NCI-H524 treated with DMSO at 0.1 percent for 48 hours (cell line): ENCODE data around the gene RFT1.

Experiments
- DNase-seq: peaks from one replicate; lab custom pipeline; 2025; lab: John Stamatoyannopoulos, UW

Gene RFT1

DNA sequence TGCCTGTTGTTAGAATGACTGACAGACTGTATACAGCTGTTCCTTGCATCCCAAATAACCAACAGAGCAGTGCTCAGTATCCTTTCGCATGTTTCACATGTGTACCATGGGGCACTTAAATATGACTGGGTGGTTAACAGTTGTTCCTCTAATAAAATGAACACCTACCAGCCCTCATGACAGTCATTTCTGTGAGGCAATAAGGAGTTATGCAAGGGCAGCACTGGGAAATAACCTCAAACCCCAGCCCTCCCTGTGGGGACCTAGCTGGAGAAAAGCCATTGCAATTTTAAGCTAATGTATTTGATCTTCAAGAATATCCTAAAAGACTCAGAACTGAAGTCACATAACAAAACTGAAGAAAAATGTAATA is 7.3 kb downstream of the RFT1 start:
- no peak for DNase-seq

GRCh38 chr3:53122255-53122932 is 7.8 kb downstream of the RFT1 start:
- no peak for DNase-seq

- no peak for DNase-seq
These were observed 9.9 kb downstream of the RFT1 start for GRCh38 chr3:53120336-53120735.

GRCh38 chr3:53116956-53117355 is 13.3 kb downstream of the RFT1 start:
- DNase-seq: no peak

- DNase-seq: no peak
These were observed 15.7 kb downstream of the RFT1 start for GRCh38 chr3:53114412-53115074.

GRCh38 chr3:53114011-53114400 is 16.2 kb downstream of the RFT1 start:
- DNase-seq: no peak

DNA sequence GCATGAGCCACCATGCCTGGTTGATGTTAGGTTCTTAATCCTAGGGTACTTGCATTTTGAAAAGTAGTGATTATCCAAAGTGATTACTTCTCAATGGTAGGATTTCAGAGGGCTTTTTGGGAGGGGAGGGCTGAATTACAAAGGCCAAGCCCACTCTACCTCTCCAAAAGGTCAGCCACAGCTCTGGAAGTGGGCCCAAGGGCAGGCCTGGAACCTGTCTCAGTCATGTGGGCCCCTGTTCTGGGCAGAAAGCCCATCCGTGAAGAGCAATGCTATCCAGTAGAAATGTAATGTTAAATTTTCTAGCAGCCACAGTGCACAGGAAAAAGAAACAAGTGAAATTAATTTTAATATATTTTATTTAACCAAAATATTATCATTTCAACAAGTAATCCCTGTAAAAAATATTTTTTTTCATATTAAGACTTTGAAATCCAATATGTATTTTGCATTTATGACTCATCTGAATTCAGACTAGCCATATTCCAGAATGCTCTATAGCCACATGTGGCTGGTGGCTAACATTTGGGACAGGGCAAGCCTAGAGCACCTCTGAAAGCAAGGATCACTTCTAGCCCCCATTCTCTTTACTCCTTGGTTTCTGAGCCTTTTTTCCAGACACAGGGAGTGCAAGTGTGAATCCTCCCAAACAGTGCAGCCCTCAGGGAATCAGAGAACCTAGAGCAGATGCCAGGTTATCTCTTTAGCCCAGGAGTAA is 16.8 kb downstream of the RFT1 start:
- DNase-seq: no peak

DNA sequence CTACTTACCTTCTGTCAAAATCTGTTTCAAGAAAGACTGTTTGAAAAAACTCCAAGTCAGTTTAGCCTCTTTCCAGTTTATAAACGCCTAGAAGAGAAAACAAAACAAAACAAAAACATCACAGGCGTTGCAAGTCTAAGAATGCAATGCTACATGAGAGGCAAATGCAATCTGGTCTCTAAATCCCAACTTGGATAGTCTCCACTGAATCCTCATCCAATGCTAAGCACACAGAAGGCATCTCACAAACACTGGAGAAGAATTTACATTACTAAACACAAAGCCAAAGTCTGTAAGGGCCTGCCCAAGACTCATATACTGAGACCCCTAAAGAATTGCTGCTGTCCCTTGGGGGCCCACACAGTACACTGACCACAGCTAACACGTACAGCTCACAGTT is 18.4 kb downstream of the RFT1 start:
- no peak for DNase-seq

GRCh38 chr3:53109891-53110771 is 20.1 kb downstream of the RFT1 start:
- DNase-seq: no peak

DNA sequence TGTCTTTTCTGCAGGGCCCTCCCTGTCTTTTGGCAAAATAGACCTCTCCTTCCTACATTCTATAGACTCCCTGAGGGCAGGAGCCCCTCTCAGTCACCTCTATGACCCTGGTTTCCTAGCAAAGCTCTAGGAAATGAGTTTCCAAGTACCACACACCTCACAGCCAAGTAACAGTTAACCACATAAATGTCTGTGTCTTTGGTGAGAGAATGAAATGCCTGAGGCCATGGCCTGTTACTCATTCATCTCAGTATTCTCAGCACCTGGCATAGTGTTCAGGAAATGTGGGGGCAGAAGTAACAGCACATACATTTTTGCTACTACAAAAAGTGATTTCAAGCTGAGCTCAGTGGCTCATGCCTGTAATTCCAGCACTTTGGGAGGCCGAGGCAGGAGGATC is 21.0 kb downstream of the RFT1 start:
- no peak for DNase-seq

DNA sequence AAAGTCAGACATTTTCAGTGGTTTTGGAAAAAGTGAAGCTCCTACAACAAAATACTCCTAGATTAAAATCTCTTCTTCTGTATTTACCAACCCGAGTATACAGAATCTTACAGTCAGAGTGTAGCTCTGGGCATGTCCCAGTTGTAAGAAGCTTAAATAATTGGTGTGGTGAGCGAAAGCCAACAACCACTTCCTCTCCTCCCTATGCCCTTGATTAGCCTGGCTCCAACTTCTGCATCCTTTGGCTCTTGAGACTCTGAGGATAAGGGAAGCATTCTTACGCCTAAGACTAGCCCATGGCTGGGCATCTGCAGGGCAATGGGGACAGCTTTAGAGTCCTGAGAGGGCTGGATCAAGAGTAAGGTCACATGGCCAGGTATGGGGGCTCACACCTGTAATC is 25.5 kb downstream of the RFT1 start:
- no peak for DNase-seq

DNA sequence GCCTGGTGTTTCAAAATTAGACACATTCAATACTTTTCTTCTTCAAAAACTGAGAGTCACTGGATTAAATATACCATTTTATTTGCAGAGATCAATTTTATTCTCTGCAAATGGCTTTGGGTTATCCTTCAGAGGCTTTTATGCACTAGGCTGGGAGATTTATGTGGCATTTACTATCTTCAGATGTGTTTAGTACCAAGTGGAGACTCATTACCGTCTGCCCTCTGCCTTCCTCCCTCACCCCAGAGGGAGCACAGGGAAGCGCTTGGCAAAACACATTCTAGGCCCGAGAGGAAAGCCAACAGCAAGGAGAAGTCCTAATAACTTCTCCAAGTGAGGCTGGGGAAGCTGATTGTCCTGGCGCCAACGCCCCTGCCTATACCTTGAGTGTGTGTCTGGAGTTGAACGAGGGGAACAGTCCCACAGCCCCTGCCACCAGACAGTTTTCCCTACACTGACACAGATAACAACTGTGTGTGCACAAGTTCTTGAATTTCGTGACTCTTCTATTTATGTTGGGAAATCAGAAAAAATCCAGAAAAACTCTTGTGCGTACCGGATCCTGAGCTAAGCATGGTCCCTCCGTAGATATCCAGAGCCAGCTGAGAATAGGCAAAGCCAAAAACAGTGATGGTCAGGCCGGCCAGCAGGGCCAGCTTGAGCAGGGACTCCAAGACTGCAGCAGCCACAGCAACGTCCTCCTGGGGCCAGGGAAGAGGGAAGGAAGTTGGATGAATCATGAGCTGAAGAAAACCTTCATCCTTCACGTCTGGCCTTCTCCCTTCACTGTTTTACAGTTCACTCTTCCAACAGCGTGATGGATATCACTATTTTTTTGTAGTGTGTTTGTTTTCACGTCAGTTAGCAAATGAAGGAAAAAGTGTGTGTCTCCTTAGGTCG is 26.6 kb downstream of the RFT1 start:
- no peak for DNase-seq

DNA sequence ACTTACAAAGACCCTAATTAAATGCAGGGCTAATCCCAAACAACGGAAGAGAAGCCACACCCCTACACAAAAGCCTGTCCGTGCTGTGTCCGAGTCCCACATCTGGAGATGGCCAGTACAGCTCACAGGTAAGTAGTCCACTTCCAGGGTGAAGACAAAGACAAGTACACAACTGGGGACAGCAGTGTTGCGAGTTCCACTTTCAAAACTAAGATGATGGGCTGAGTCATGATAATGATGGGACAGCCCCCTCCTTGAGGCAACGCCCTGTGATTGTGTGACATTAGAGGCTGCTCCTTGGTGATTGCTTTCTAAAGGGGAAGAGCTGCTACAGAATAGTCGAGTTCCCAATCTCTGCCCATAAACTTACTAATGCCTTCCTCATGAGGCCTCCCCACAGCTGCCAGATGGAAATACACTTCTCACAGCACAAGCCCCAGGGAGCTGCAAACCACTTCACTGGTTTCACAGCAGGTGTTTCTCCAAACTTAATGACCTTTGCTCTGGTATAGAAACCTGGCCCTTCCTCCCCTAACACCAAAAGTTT is 27.6 kb downstream of the RFT1 start:
- DNase-seq: no peak

DNA sequence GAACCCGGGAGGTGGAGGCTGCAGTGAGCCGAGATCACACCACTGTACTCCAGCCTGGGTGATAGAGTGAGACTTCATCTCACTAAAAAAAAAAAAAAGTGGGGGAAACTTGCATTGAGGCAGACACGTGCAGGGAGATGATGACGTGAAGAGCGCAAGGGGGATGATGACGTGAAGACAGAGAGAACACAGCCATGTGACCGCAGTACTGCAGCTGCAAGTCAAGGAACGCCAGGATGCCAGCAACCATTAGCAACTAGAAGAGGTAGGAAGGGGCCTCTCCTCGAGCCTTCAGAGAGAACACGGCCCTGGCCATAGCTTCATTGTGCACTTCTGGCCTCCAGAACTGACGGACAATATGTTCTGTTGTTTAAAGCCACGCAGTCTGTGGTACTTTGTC is 28.3 kb downstream of the RFT1 start:
- DNase-seq: no peak

GRCh38 chr3:53100818-53101466 is 29.3 kb downstream of the RFT1 start:
- DNase-seq: no peak

DNA sequence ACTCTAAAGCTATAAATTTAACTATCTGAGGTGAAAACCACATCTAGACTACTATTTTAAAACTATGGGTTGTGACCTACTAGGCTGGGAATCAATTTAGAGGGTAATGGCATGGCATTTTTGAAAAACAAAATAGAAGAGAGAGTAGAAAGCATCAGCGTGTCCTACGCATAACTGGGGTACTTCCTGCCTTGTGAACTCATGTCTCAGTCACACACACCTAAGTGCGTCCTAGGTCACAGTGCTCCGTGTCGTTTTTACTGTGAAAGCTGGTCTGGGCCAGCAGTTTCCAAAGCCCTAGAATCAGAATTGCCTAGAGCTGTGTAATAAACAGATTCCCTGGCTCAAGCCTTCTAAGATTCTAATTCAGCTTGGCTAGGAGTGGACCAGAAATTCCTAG is 32.3 kb downstream of the RFT1 start:
- no peak for DNase-seq

GRCh38 chr3:53092942-53093341 is 37.3 kb downstream of the RFT1 start:
- no peak for DNase-seq

DNA sequence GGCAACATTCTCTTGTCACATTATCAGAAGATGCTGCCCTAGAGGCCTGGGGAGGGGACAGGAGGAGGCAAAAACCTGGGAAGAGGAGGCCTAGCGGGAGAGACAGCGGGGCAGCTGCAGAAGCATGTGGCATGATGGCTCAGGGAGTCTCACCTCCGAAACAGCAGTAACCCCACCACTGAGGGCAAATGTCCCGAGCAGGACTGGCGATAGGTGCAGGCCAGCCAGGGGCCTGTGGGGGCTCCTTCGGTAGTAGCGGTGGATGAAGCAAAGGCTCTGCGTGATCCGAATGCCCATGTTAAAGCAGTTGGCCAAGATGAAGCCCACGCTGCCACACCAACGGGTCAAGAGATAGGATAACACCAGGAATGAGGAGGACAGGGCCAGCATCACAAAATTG is 38.0 kb downstream of the RFT1 start:
- DNase-seq: no peak

DNA sequence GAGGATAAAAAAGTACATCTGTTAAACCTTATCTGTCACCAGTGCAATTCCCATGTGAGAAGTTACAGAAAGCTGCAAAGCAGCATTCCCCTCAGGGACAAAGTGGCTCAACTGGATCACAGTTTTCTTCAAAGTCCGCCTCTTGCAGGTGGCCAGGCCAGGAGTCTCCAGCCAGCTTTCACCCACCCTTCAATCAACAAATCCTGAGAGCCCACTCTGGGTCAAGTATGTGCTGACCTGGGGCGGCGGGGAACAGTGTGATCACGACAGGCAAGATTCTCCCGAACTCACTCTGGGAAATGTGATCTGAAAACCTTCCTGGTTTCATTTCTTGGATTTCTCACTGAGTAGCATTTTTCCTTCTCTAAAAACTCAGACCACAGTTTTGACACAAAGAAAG is 39.2 kb downstream of the RFT1 start:
- DNase-seq: no peak

- DNase-seq: no peak
These were observed 40.7 kb downstream of the RFT1 start for GRCh38 chr3:53089511-53089910.

DNA sequence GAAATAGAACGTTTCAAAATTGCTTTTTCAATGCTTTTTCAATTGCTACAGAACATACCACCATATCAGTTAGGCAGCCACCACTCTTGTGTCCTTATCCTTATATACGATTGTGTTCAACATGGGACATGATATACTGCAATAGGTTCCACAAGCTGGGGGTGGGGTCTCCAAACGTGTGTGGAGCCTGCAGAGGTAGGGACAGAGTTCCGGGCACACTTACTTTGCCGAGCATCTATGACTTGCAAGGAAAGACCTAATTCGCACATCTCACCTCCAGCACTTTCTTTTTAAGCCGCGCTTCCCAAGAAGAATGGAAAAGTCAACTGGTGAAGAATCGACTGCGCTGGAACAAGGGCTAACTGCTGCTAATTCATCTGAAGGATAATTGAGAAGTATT is 44.8 kb downstream of the RFT1 start:
- no peak for DNase-seq
